H1 (cell line): ENCODE data around the gene CDK8. TPM values are rescaled to one million over a fixed set of nuclear protein-coding genes. Genes with fewer than 3 reads are reported as not detected.

Experiments used
- CTCF ChIA-PET: fragments of 300-600 bp; sonication (Branson Sonifier 250); formaldehyde crosslinking; loops from one replicate; lab custom pipeline; 2021; ENCODE audit not compliant: partially characterized antibody; lab: Charles Lee
- POLR2A ChIA-PET: fragments of 300-600 bp; sonication (Branson Sonifier 250); formaldehyde crosslinking; loops from one replicate; lab custom pipeline; 2021; ENCODE audit warnings: inconsistent platforms; ENCODE audit not compliant: partially characterized antibody; lab: Charles Lee
- DNase-seq, 2 experiments: peaks; one replicate each; pipeline versions ENCODE4 v3.0.0 to v3.0.0-alpha.2; 2010 to 2022; ENCODE audit warnings: low spot score in 2 of 2, low read depth in 1 of 2, mixed read lengths in 1 of 2
- FAIRE-seq: peaks from 2 replicates; lab custom pipeline; 2011; peaks lifted over from hg19 to GRCh38; lab: Jason Lieb, UNC
- H2AFZ ChIP-seq: 2 replicates; pipeline ENCODE4 v1.8.1; 2012; ENCODE audit warnings: low read length, inconsistent platforms
- H2AK5ac ChIP-seq: 2 replicates; pipeline ENCODE4 v1.6.1; 2013; ENCODE audit warnings: low read depth, low read length
- H2BK120ac ChIP-seq: replicated peaks from 2 replicates; pipeline ENCODE3; 2013; ENCODE audit warnings: low read depth, low read length, inconsistent platforms
- H2BK12ac ChIP-seq: 2 replicates; pipeline ENCODE4 v1.6.1; 2013; ENCODE audit warnings: low read depth, low read length
- H2BK15ac ChIP-seq: 2 replicates; pipeline ENCODE4 v1.6.1; 2013; ENCODE audit warnings: low read length
- H2BK20ac ChIP-seq: 2 replicates; pipeline ENCODE4 v1.6.1; 2013; ENCODE audit warnings: low read length
- H2BK5ac ChIP-seq: 2 replicates; pipeline ENCODE4 v1.6.1; 2013; ENCODE audit warnings: low read depth, low read length
- H3K14ac ChIP-seq: 2 replicates; pipeline ENCODE4 v1.6.1; 2013; ENCODE audit warnings: inconsistent platforms; ENCODE audit not compliant: insufficient read length
- H3K18ac ChIP-seq: 2 replicates; pipeline ENCODE4 v1.6.1; 2013; ENCODE audit warnings: low read length; ENCODE audit errors: extremely low read depth
- H3K23ac ChIP-seq: 2 replicates; pipeline ENCODE4 v1.6.1; 2013; ENCODE audit warnings: inconsistent platforms; ENCODE audit not compliant: insufficient read length
- H3K23me2 ChIP-seq: 2 replicates; pipeline ENCODE4 v1.6.1; 2013; ENCODE audit warnings: low read depth, low read length
- H3K27ac ChIP-seq: 2 replicates; pipeline ENCODE4 v1.6.1; 2011; ENCODE audit warnings: low read depth, low read length, inconsistent platforms
- H3K27me3 ChIP-seq, 4 experiments: replicated peaks in 1 of 4; 1 replicate in 1 of 4; 2 replicates in 3 of 4; pipeline versions ENCODE4 v1.6.1 to v1.8.1; 2011 to 2013; ENCODE audit warnings: low read length in 3 of 4, mild to moderate bottlenecking in 3 of 4, inconsistent platforms in 2 of 4, mixed read lengths in 2 of 4, moderate library complexity in 1 of 4; ENCODE audit not compliant: control insufficient read depth in 3 of 4, insufficient read depth in 3 of 4; ENCODE audit errors: extremely low read depth in 1 of 4
- H3K36me3 ChIP-seq, 4 experiments: 2 replicates each; pipeline versions ENCODE4 v1.6.1 to v1.8.1; 2011 to 2013; ENCODE audit warnings: mild to moderate bottlenecking in 4 of 4, low read length in 3 of 4, moderate library complexity in 2 of 4, control low read depth in 1 of 4, inconsistent platforms in 1 of 4; ENCODE audit not compliant: insufficient read depth in 4 of 4, control insufficient read depth in 2 of 4
- H3K4ac ChIP-seq: replicated peaks from 2 replicates; pipeline ENCODE3; 2013; ENCODE audit warnings: low read length, low read depth, mixed read lengths, inconsistent platforms; ENCODE audit not compliant: insufficient read length
- H3K4me1 ChIP-seq, 4 experiments: replicated peaks in 1 of 4; 1 replicate in 1 of 4; 2 replicates in 3 of 4; pipeline versions ENCODE4 v1.6.1 to v1.8.1; 2011 to 2013; ENCODE audit warnings: low read length in 3 of 4, inconsistent platforms in 2 of 4, mixed read lengths in 1 of 4; ENCODE audit not compliant: insufficient read depth in 4 of 4, control insufficient read depth in 3 of 4
- H3K4me2 ChIP-seq, 2 experiments: 2 replicates each; pipeline versions ENCODE4 v1.6.1 to v1.8.1; 2011 to 2013; ENCODE audit warnings: low read depth in 2 of 2, low read length in 2 of 2, control low read depth in 1 of 2, inconsistent platforms in 1 of 2, mild to moderate bottlenecking in 1 of 2; ENCODE audit not compliant: insufficient read depth in 1 of 2
- H3K4me3 ChIP-seq, 4 experiments: fragments of 200-600, 300-600 bp in 1 of 4; sonication (generic), shearing (Covaris generic), sonication (Bioruptor Twin) in 1 of 4; 2 replicates each; pipeline versions ENCODE4 v1.5.1 to v1.8.1; 2011 to 2016; ENCODE audit warnings: low read length in 4 of 4, low read depth in 3 of 4, control low read depth in 2 of 4, inconsistent platforms in 2 of 4, mild to moderate bottlenecking in 2 of 4, mixed read lengths in 1 of 4, moderate library complexity in 1 of 4; ENCODE audit not compliant: insufficient read depth in 2 of 4; ENCODE audit errors: extremely low read depth in 1 of 4
- H3K56ac ChIP-seq: replicated peaks from 2 replicates; pipeline ENCODE3; 2013; ENCODE audit warnings: low read depth, mild to moderate bottlenecking, mixed read lengths, low read length, inconsistent platforms; ENCODE audit not compliant: insufficient read length
- H3K79me1 ChIP-seq: 2 replicates; pipeline ENCODE4 v1.6.1; 2013; ENCODE audit warnings: low read depth, low read length, control low read depth
- H3K79me2 ChIP-seq, 2 experiments: 2 replicates each; pipeline versions ENCODE4 v1.6.1 to v1.8.1; 2012 to 2013; ENCODE audit warnings: low read length in 2 of 2, mild to moderate bottlenecking in 2 of 2, inconsistent platforms in 1 of 2; ENCODE audit not compliant: insufficient read depth in 2 of 2, control insufficient read depth in 1 of 2
- H3K9ac ChIP-seq, 4 experiments: replicated peaks in 1 of 4; 1 replicate in 1 of 4; 2 replicates in 3 of 4; pipeline versions ENCODE4 v1.6.1 to v1.8.1; 2011 to 2013; ENCODE audit warnings: low read depth in 3 of 4, low read length in 3 of 4, control low read depth in 2 of 4, mild to moderate bottlenecking in 2 of 4, moderate library complexity in 2 of 4, inconsistent platforms in 1 of 4; ENCODE audit errors: extremely low read depth in 1 of 4
- H3K9me3 ChIP-seq, 2 experiments: 2 replicates each; pipeline versions ENCODE4 v1.6.1 to v1.8.1; 2012 to 2013; ENCODE audit warnings: mild to moderate bottlenecking in 2 of 2, moderate library complexity in 2 of 2, control low read depth in 1 of 2, inconsistent platforms in 1 of 2, low read depth in 1 of 2, low read length in 1 of 2, mixed read lengths in 1 of 2; ENCODE audit not compliant: insufficient read depth in 2 of 2
- H4K20me1 ChIP-seq, 2 experiments: replicated peaks in 1 of 2; 2 replicates each; pipeline versions ENCODE3 to v1.8.1; 2011 to 2013; ENCODE audit warnings: inconsistent platforms in 2 of 2, low read length in 2 of 2, mild to moderate bottlenecking in 1 of 2; ENCODE audit not compliant: insufficient read depth in 2 of 2, control insufficient read depth in 1 of 2
- H4K5ac ChIP-seq: 2 replicates; pipeline ENCODE4 v1.6.1; 2013; ENCODE audit warnings: low read length, low read depth, mixed read lengths, inconsistent platforms; ENCODE audit not compliant: insufficient read length
- H4K8ac ChIP-seq: 2 replicates; pipeline ENCODE4 v1.8.0; 2013; ENCODE audit warnings: mild to moderate bottlenecking, moderate library complexity, low read length, inconsistent platforms; ENCODE audit not compliant: insufficient read depth; ENCODE audit errors: extremely low read depth
- H4K91ac ChIP-seq: replicated peaks from 2 replicates; pipeline ENCODE3; 2013; ENCODE audit warnings: low read length, mixed read lengths, inconsistent platforms; ENCODE audit not compliant: insufficient read length
- BRCA1 ChIP-seq: IDR thresholded peaks from 2 replicates; pipeline ENCODE4 v1.6.1; 2012; ENCODE audit warnings: low read depth, low read length, improper control_type of control experiment
- CEBPB ChIP-seq: IDR thresholded peaks from 2 replicates; pipeline ENCODE4 v1.6.1; 2012; ENCODE audit warnings: low read depth, low read length
- WGBS, 2 experiments: shearing (Covaris generic) in 1 of 2; methylation state at CpG; one replicate each; pipeline versions ENCODE4 v1.1.6 to v1.1.7; 2013 to 2015; ENCODE audit warnings: low lambda C conversion rate in 2 of 2, mixed read lengths in 2 of 2, inconsistent platforms in 1 of 2, low coverage in 1 of 2, missing lambda C conversion rate in 1 of 2; ENCODE audit not compliant: insufficient replicate concordance in 2 of 2, insufficient coverage in 1 of 2, insufficient read length in 1 of 2; ENCODE audit errors: extremely low coverage in 1 of 2, missing lambda C conversion rate in 1 of 2; 5-methylcytosine and 5-hydroxymethylcytosine counted together
- polyA plus RNA-seq, 7 experiments: library from polyadenylated mRNA; depleted of rRNA in 3 of 7; stranded (reverse) in 5 of 7; unstranded in 2 of 7; fragments of >200 nt in 5 of 7; fragments of 200-250 nt in 2 of 7; gene quantifications; 1 replicate in 5 of 7; 2 replicates in 1 of 7; 4 replicates in 1 of 7; pipeline versions ENCODE4 v1.2.1 to v1.2.3, GENCODE V29; 2011 to 2013; ENCODE audit warnings: missing spikeins in 2 of 7, mixed read lengths in 2 of 7
- total RNA-seq: library from RNA; stranded (reverse); fragmentation: NEBNext Ultra II Directional; extraction: Animal tissue kit (Norgen Biotek cat#: 25700); gene quantifications from 2 replicates; pipeline ENCODE4 v1.2.1, GENCODE V29; 2021

The CDK8 gene
- total and polyA plus RNA-seq, 2 of the 8 experiments (the other 6 are each of a cell fraction or from before 2014, with no cell fraction given), result 22.1 to 25.6 TPM

- ChIA-PET POLR2A (no interaction called here), CTCF (interaction anchor here (1.6 to 1.9 kb wide), 2 partner anchors 12 to 308 kb away, joined by 4 to 7 read pairs; no protein-coding TSS in a partner anchor)
- H2BK120ac ChIP-seq, result no peak overlapping the region
- no peak overlapping the region for H2BK20ac ChIP-seq
- no peak for FAIRE-seq
- no peak overlapping the region for H4K5ac ChIP-seq
- H4K20me1 ChIP-seq, result no peaks in the 10 kb centered on the region
- H3K4me1 ChIP-seq, result no peaks in the 10 kb centered on the region
- H3K23me2 ChIP-seq, result no peaks in the 10 kb centered on the region
- no peak overlapping the region for H4K8ac ChIP-seq
- TF ChIP-seq CEBPB (no peak), BRCA1 (no peak)
- H3K4ac ChIP-seq, result no peak overlapping the region
- H3K79me2 ChIP-seq, result no peaks in the 10 kb centered on the region
- H3K36me3 ChIP-seq, result peaks cover 0 to 8% (median 0%) of the 10 kb centered on the region in 4 experiments; a peak in 2 of 8 replicates
- no peak overlapping the region for H2BK12ac ChIP-seq
- H3K23ac ChIP-seq, result no peak overlapping the region
- H2AK5ac ChIP-seq, result no peak overlapping the region
- no peaks in the 10 kb centered on the region for H3K79me1 ChIP-seq
- no peak overlapping the region for H3K27ac ChIP-seq
- no peaks in the 10 kb centered on the region for H3K27me3 ChIP-seq
- no peak overlapping the region for H2BK5ac ChIP-seq
- no peak overlapping the region for H2BK15ac ChIP-seq
- no peak overlapping the region for H3K4me3 ChIP-seq
- H2AFZ ChIP-seq, result no peak overlapping the region
- no peaks in the 10 kb centered on the region for H3K9me3 ChIP-seq
- no peak overlapping the region for H3K56ac ChIP-seq
- H3K14ac ChIP-seq, result no peak overlapping the region
- H3K18ac ChIP-seq, result no peak overlapping the region
- no peak overlapping the region for H4K91ac ChIP-seq
- DNase-seq, result no peak
- H3K4me2 ChIP-seq, result no peak overlapping the region
- no peak overlapping the region for H3K9ac ChIP-seq
- 87% methylated on average over 3 of the region's 3 CpGs; no CpG with 5 or more reads in 1 of the 2 experiments for WGBS, 2 experiments
Measured at GRCh38 chr13:26390203-26390602, 136.3 kb downstream of the CDK8 start.
